ENCODE data around the gene NBL1.

NBL1 gene

GRCh38 chr1:19703280-19703679 lies 59.2 kb downstream of the NBL1 start:
- no peak for DNase-seq (ENCODE audit: low read depth)

DNA sequence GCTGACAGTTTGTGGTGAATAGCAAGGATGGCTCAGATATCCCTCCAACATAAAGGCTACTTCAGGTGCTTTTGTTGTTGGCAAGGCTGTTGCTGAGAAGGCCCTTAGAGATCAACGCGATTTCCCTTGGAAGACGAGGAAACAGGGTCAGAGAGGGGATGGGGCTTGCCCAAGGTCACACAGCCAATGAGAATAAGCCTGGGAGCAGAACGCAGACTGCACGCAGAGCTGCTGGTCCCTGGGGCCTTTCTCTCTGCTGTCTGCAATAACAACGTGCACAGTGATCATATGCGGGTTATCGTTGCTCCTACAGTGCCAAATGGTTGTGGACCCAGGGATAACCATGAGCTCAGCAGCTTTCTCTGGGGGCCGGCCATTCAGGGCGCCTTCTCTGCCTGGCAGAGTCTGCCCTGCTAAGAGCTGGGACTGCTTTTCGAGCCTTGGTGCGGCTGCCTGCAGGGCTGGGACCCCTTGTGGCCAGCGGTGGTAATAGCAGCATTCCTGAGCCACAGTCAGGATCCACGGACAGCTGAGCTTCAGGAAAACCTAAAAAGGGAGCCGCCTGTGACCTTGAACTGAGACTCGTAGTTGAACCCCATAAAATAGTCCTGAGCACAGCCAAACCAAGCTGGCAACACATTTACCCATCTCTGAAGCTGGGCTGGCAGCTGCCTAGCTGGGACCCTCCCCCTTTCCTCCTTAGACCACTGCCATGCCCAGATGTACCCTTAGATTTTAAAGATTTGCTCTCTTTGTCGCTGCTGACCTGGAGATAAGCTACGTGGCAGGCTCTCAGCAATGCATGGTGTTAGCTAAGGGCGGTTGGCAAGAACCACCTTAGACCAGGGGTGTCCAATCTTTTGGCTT lies 60.4 kb downstream of the NBL1 start:
- peak; percentile 37 for DNase-seq (ENCODE audit: low read depth)

DNA sequence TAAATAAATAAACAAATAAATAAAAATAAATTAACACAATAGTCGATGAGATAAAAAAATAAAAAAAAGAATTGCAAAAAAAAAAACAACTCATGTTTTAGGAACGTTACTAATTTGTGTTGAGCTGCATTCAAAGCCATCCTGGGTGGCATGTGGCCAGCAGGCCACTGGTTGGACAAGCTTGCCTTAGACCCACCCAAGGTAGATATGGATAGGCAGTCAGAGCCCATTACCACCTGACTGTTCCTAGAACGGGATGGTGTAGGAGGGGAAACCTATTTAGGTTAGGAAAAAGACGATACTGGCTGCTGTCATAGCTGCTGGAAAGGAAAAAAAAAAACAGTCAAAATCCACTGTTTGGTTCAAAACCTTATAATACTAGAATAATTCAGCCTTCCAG lies 61.4 kb downstream of the NBL1 start:
- no peak for DNase-seq (ENCODE audit: low read depth)

DNA sequence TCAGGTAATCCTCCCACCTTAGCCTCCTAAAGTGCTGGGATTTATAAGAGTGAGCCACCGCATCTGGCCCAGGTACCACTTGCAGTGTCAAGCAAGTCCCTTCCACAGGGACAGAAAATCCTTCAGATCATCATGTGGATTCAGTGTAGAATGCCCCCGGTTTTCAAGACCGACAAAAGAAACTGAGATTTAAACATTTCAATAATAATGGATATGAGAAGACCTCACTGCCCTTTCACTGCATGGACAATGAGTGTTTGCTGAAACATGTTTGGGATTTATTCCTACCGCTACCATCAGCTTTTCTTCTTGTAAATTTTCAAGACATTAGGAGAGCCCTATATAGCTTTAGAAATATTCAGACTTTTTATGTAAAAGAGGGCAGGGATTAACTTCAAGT lies 62.0 kb downstream of the NBL1 start:
- DNase-seq (ENCODE audit: low read depth) = no peak
